NCI-H2171 treated with DMSO at 0.1 percent for 48 hours (cell line): ENCODE data around the gene CAV1.

Source experiments
- DNase-seq: peaks from one replicate; lab custom pipeline; 2025; lab: John Stamatoyannopoulos, UW

Gene CAV1

DNA sequence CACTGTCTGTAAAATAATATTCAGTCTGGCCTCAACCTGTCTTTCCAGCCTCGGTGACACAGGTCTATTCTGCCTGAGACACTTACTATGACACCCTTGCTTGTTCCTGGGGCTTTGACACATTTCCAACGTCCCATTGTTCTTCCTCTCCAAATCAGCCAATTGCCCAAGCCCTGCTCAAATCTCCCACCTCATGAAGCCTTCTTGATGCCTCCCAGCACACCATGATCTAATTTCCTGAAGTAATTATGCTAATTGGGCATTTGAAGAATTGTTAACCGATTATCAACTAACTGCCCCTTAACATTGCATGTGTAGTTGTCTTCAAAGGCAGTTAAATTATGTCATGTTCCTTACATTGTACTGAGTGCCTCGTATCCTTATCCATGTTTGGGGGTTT is 33.1 kb downstream of the CAV1 start:
- no peak for DNase-seq

GRCh38 chr7:116560021-116560970 is 35.5 kb downstream of the CAV1 start:
- peak; percentile 37 for DNase-seq

- DNase-seq: no peak
These were observed 37.1 kb downstream of the CAV1 start for GRCh38 chr7:116561697-116562483.

- DNase-seq: no peak
These were observed 37.8 kb downstream of the CAV1 start for GRCh38 chr7:116562529-116563121.

DNA sequence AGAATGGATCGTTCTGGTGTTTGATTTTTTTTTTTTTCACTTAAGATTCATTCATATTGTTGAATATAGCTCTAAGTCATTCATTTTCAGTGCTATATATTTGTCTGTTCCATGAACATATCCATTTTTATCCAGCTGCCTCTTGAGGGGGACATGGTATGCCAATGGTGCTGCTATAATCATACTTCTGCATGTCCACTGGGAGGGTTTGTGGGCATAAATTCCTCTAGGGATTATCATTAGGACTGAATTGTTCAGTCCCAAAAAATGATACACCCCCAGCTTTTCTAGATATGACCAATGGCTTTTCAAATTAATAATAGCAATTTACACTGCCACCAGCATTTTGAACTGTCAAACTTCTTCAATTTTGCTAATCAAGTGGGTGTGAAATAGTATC is 41.1 kb downstream of the CAV1 start:
- no peak for DNase-seq

DNA sequence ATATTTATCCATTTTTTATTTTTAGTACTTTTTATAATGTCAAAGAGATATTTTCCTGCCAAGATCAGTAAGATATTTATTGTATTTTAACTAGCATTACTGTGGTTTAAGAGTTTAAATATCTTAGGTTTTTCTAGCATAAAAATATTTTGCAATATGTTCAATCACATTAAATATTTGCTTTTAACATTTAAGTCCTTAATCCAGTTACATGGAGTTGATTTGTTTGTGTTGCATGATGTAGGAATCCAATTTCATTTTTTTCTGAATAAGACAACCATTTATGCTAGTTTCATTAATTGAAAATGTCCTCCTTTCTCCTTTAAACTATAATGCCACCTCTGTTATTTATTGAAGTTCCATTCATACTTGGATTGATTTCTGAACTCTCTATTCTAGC is 41.8 kb downstream of the CAV1 start:
- no peak for DNase-seq

DNA sequence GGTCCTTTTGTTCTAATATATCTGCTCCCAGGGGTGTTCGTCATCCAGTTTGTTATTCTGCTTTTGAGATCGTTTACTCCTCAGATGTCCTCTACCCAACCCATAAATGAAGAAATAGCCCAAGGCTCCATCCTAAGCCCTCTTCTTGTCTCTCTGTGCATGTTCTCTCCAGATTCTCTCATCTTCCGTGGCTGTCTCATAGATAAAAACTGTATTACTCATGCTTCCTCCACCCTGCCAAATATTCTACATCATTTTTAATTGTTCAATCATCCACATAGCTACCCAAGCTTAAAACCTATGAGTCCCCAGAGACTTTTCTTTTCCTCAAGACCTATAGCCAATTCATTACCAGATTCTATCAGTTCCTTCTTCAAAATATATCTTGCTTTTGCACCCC is 44.9 kb downstream of the CAV1 start:
- no peak for DNase-seq

GRCh38 chr7:116570306-116570705 is 45.5 kb downstream of the CAV1 start:
- no peak for DNase-seq

DNA sequence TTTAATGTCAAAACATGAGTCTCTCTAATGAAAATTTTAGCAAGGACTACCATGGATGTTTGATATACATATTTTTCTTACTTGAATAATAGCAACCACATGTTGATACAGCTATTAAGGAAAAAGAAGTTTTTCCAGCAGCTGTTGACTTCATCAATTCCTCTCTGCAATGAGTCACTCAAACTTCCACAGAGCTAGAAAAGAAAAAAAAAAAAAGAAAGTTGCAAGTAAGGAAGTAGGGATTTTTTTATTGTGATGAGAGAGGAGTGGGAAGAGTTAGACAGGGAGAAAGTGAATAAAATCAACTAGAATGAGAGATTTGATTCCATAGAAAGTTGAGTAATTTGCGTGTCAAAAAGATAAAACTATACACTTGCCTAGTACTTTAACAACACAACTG is 46.2 kb downstream of the CAV1 start:
- DNase-seq: no peak

DNA sequence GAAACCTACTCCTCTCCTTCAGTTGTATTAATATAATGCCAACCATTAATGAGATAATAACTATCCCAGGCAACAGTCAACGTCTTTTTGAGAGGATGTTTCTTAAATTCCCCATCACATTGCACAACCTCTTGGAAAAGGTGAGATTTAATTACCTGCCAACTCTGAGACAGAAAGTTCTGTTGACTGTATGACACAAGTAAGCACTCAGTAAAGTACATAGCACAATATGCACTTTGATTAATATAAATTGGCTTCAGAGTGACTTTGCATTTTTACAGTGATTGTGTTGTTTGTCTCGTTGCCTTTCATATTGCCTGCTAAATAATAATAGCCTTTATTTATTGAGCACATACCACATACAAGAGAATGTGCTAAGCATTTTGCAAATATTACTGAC is 46.7 kb downstream of the CAV1 start:
- no peak for DNase-seq

- DNase-seq: no peak
These were observed 47.2 kb downstream of the CAV1 start for GRCh38 chr7:116572036-116572435.

DNA sequence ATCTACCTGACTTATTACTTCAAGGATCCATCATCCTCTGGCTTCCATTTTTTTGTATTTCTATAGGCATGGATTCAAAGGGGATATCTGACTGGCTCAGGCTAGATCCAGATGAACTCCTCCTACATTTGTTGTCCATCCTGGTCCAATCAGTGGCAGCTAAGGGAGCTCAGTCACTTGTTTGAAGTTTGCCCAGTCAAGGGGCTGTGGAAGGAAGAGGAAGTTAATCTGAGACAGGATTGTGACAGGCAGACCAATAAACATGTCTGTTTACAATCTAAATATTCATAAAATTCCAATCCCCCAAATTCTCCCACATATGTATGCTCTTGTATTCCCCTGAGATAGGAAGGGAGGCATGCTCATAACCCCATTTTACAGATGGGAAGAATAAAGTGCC is 48.7 kb downstream of the CAV1 start:
- no peak for DNase-seq

- no peak for DNase-seq
These were observed 49.4 kb downstream of the CAV1 start for GRCh38 chr7:116574025-116574822.

DNA sequence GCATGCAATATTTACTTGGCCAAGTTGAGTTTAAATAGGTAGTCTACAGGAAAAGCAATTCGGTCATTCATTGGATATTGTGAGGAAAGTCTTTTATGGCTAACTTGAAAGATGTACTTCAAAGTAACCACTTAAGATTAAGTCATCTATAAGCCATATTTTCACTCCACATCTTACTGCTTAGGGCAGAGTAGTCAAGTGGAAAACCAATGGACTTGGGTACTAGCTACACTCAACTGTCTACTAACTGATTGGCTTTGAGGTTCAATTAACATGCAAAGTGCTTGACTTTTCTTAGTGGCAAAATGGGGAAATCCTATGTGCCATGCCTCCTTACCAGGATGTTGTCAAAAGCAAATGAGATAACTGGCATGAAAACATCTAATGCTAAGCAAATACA is 51.0 kb downstream of the CAV1 start:
- no peak for DNase-seq

DNA sequence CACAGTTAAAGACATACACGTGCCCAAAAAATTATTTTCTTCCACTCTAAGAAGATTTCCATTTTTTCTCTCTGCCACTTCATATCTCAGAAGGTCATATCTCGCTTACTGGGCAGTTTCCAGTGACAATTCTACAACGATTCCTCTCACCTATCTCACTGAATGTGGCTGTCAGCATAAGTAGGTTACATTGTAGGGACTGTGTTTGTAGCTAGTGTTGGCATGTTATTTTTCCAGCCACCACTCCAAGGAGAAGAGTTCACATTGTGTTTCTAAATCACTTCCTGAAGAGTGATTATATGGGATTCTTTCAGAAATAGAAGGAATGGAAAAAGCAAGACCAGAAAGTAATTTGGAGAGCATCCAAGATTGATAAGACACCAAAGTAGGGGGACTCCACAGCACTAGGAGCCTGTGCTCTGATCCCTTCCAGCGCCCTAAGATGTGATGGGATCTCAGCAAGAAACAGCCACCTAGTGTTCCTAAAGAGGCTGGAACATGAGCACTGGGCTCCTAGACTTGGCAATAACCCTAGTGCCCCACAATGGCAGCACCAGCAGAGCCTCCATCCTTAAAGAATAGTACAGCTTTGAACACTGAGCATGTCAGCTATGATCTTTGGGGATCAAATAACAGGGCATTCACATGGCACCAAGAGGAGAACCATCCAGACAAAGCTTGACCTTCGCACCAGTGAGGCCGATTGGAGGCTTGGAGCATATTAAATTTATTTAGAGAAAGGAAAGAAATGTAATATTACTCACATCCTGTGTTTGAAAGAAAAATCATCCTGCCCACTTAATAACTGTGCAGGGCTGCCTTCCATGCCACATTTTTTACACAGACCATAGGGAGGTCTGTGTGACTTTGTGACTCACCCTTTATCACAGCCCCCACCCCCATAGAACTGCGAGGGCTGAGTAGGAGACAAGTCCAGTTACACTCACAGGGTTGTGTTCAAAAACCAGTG is 51.8 kb downstream of the CAV1 start:
- DNase-seq: no peak

DNA sequence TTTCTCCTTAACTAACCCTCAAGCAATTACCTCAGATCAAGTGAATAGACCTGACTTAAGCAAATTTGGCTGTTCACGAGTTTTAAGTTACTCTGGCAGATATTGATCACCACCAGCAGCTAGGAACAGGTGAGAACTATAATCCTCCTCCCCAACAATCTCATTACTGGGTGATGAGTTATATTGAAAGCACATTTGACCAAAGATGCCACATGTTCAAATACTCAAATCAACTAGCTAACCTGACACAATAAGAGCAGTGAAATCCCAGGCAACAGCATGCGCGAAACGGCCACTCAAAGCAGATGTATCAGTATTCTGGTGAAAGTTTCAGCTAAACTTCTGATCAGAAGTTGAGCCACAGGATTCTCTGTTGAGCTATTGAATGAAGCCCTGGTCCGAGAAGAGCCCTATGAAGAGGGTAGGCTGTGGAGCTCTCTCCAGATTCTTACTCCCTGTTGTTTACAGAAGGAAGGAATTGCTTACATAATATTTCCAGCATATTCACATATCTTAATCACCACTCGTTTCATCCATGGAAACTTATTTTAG is 52.6 kb downstream of the CAV1 start:
- no peak for DNase-seq

GRCh38 chr7:116578526-116578925 is 53.7 kb downstream of the CAV1 start:
- DNase-seq: no peak

- no peak for DNase-seq
These were observed 54.5 kb downstream of the CAV1 start for GRCh38 chr7:116579322-116579721.

DNA sequence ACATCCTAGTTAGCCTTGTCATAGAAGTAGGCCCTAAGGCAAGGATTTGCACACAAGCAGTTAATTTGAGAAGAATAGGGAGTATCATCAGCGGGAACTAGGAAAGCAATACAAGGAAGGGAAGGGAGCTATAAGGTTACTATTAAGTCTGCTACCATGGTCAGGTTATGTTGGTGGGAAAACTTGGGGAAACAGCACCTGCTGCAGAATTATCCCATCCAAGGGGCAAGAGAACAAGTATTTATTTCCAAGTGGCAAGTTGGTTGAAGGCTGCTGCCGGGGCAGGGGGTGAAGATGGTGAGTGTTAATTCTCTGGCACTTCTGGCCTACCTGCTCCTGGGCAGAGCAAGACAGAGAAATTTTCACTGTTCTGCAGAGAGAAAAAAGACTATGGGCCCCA is 55.0 kb downstream of the CAV1 start:
- DNase-seq: no peak

DNA sequence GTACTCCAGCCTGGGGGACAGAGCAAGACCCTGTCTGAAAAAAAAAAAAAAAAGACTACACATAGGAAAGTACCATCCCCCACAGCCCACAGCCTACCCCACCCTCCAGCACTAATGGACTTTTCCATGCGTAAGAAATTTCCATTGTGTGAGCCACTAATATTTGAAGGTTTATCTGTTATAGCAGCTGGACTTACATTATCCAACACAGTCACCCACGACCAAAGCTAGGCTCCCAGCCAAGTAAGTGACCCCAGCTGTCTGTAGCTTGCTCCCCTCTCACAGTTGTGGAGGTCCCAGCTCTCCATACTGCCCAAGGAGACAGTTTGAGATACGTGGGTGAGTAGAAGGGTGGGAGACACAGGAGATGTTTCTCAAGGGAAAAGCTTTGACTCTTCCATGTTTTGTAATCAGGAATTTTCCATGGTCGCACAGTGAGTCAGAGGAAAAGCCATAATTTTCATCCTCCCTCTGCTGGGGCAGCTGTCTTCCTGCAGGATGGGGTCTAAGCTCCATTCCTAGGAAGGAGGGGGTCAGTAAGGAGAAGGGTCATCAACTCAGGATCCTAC is 57.4 kb downstream of the CAV1 start:
- no peak for DNase-seq
